HK-2 (cell line): ENCODE measurements around the gene TADA2B.
A peak's percentile ranks its signal among the peaks of the same experiment; 100 is the strongest.

Source experiments
- DNase-seq: peaks from one replicate; pipeline ENCODE4 v3.0.0-alpha.2; 2018; ENCODE audit not compliant: unreplicated experiment

Gene TADA2B, protein sequence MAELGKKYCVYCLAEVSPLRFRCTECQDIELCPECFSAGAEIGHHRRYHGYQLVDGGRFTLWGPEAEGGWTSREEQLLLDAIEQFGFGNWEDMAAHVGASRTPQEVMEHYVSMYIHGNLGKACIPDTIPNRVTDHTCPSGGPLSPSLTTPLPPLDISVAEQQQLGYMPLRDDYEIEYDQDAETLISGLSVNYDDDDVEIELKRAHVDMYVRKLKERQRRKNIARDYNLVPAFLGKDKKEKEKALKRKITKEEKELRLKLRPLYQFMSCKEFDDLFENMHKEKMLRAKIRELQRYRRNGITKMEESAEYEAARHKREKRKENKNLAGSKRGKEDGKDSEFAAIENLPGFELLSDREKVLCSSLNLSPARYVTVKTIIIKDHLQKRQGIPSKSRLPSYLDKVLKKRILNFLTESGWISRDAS

DNA sequence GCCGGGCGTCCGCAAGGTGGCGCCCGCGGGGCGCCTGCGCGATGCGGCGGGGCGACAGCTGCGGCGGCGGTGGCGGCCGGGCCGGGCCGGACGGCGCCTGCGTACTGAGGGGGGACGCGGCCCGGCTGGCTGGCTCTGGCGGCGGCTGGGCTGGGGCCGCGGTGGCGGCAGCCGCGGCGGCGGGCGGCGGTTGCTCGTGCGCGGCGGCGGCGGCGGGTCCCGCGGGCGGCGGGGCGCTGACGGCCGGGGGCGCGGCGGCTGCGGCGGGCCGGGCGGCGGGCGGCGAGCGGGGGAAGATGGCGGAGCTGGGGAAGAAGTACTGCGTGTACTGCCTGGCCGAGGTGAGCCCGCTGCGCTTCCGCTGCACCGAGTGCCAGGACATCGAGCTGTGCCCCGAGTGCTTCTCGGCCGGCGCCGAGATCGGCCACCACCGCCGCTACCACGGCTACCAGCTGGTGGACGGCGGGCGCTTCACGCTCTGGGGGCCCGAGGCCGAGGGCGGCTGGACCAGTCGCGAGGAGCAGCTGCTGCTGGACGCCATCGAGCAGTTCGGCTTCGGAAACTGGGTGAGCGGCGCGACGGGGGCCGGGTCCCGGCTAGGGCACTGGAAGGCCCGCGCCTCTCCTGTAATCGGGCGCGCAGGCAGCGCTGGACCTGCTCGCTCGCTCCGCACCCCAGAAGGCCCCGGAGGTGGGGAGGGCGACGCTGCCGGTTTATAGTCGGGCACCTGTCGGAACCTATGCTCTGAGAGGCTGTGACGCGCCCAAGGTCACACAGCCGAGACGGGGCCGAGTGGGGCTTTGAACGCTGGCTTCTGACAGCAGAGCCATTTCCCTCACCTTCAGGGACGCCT lies at the start of gene TADA2B:
Gene TADA2B (plus strand): TSS at position 89 of the 853 bp plus-strand sequence. CDS start 208 bp downstream, at position 297.
- peak; percentile 67 for DNase-seq

DNA sequence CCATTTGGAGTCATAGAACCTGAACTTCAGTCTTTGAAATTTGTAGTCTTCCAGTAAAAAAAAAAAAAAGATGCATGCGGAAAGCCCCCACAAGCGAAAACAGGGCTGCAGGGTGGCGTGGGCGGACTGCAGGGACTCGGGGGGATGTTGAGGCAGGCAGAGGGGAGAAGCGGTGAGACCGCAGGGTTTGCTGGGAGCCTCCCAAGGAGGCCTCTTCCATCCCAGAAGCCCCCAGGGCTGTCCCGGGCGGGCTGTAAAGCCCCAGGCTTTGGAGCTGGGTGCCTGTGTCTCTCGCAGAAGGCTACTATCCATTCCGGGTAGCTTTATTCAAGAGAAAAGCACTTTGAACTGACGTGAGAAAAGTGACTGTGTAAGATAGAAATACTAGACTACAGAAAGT lies 46.7 kb upstream of the TADA2B start:
- no peak for DNase-seq

GRCh38 chr4:6999172-7000086 lies 43.7 kb upstream of the TADA2B start:
- DNase-seq: no peak

GRCh38 chr4:7000421-7001176 lies 42.6 kb upstream of the TADA2B start:
- no peak for DNase-seq

- no peak for DNase-seq
These were observed 41.9 kb upstream of the TADA2B start for GRCh38 chr4:7001271-7001670.

DNA sequence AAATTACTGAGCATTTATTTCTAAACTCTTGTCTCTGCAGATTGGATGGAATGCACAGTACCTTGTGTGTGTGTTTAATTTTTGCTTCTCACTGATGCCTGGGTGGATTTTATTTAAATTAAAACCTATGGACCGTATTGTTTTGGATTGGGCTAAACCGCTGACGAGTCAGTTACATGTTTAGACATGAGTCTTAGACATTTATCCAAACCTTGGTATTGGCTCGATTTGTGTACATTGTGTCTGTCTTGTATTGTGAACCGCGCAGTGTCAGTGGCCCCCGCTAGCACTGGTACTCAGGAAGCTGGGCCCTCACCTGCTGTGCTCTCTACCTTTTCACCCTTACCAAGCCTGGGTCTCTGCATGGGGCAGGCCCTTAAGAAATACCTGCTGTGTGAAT lies 40.8 kb upstream of the TADA2B start:
- no peak for DNase-seq

DNA sequence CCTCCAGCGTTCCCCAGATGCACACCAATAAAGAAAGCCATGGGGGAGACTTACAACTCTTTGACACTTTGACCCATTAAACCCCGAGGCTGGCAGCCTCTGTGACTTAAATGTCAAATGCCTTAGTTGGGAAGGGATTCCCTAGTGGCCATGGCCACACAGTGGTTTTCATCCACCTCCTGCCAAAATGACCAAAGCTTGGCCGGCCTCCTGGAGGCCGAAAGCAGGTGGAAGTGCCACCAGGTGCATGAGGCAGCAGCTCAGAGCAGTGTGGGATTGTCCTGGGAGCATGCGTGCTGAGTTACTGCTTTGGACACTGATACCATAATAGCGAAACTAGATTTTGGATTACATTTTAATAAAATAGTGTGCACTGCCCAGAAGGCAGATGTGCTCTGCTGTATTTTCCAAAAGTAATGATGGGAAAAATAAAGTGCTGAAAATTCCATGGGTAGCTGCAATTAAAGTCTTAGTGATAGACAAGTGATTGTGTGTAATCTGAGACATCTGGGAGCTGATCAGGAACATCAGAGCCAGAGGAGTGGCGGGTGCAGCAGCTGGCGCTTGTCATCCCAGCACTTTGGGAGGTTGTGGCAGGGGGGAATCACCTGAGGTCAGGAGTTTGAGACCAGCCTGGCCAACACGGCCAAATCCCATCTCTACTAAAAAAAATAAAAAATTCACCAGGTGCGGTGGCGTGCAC lies 39.8 kb upstream of the TADA2B start:
- no peak for DNase-seq

DNA sequence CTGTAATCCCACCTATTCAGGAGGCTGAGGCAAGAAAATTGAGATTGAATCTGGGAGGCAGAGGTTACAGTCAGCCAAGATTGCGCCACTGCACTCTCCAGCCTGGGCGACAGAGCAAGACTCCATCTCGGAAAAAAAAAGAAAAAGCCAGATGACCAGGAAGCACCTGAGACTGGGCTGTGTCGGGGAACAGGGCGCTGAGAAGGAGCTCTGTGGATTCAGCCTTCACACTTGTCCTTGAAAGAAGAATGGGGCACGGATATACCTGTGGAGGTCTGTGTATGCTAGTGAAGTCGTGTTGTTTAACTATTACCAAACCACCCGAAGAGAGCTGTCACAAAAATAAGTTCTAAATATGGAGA lies 39.3 kb upstream of the TADA2B start:
- DNase-seq: no peak

DNA sequence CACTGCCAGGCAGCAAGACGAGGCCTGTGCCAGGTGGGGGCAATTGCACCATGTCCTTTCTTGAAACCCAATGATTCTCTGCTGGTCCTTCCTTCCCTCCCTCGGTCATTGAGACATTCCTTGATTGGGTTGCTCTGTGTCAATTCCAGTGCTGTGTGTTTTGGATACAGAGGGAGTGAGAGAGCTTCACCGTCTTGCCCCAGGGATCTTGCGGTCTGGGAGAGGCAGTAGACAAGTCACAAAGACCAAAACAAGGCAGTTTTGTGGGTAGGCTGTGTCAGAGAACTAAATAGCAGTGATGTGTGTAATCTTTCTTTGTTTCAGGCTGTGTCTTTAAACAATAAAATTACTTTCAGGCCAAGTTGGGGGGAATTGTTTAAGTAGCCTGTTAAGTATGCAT lies 38.8 kb upstream of the TADA2B start:
- DNase-seq: no peak

DNA sequence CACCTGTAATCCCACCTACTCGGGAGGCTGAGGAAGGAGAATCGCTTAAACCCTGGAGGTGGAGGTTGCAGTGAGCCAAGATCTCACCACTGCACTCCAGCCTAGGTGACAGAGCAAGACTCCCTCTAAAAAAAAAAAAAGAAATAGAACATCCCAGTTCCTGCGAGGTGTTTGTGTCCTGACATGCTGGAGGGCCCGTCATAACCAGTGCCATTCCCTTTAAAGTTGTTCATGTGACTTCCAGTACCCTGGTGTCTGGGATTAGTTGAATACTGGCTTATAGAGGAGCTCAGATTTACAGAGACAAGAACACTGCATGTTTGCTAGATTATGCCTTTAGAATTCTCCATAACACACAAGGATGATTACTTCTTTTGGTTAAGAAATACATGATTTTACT lies 37.6 kb upstream of the TADA2B start:
- no peak for DNase-seq

GRCh38 chr4:7006411-7006810 lies 36.8 kb upstream of the TADA2B start:
- DNase-seq: no peak

- DNase-seq: no peak
These were observed 35.8 kb upstream of the TADA2B start for GRCh38 chr4:7007142-7007907.

DNA sequence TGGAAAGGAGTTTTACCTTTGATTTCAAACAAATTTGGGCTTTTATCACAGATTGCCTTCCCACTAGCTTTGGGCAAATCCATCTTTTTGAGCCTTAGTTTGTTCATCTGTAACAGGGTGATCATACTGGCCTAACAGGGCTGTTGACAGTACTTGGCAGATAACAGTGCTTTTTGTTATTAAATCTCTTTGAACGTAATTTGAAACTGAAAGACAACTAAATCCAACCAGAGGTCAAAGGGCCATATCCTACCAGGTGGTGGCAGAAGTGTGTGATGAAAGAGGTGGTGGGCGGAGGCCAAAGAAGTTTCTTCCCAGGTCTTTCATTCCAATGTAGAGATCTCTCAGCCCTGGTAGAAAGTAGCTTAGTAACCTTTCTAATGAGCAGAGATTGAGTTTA lies 35.2 kb upstream of the TADA2B start:
- DNase-seq: no peak

GRCh38 chr4:7009564-7009963 lies 33.6 kb upstream of the TADA2B start:
- DNase-seq: no peak

GRCh38 chr4:7013175-7013574 lies 30.0 kb upstream of the TADA2B start:
- no peak for DNase-seq

DNA sequence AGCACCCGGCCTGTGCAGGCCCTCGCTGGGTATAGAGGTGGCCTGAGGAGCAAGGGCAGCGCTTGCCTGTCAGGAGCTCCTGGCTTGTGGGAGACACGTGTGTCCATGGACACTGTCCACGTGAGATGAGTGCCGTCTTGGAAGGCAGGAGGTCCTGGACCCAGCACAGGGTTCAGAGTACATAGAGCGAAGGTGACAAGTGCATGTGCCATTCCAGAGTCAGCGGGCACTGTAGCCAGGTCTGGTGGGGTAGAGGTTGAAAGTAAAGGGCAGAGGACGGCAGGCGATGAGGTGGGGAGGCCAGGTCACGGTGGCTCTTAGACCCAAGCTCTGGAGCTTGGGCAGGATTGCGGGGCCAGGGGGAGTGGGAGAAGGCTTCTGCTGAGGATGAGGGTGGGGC lies 28.4 kb upstream of the TADA2B start:
- DNase-seq: no peak

DNA sequence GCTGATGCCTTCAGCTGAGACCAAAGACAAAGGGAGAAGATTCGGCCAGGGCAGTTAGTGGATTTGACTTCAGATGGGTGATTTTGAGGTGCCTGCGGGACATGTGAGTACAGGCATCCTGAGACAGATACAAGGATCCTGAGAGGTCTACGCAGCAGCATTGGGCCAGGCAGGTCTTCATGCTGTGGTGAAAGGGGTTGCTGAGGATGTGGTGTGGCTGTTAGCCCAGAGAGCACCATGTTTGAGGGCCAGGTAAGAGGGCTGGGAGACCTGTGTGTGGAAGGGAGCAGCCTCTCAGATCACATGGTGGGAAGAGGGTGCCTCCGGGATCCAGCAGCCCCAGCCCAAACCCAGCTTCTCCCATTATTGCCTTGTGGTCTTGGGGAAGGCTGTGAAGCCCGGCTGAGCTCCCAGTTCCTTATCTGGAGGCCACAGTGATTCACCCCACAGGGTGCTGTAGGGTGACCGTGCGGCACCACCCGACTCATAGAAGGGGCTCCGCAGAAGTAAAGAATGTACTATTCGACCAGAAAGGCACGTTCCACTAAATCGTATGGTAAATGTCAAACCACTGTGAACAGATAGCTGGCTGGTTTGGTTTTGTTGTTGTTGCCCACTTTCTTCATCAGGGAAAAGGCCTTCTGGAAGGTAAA lies 27.7 kb upstream of the TADA2B start:
- DNase-seq: no peak

DNA sequence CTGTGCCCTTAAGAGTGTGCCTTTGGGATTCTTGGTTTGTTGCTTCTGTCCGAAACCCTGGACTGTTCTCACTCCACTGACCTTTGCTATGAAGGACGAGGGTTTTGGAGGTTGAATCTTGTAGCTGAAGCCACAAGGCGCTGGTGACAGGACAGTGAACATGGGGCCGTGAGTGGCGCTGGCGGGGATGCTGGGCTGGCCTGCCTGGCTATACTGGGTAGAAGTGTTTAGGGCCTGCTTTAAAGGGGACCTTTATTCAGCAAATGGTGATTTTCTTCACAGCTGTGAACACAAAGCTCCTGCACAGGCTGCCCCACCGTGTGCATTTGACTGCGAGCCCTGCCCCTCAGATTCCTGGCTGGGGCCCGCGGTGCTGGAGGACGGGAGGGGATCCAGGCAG lies 27.1 kb upstream of the TADA2B start:
- no peak for DNase-seq

DNA sequence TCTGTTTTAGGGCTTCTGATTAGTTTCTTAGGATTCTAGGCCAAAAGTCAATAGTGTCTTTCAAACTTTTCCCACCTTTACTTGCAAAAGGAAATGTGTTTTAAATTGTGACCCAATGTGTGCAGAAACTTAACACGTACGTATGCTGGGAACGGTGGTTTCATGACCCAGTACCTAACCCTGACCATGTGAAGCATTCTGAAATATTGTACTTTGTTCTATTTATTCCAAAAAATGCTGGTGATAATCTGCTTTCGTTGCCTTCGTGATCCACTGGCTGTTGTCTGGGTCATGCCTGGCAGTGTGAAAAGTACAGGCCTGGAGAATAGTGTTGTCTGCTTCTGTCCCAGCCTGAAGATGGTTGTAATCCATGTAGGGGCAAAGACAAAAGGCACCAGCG lies 26.7 kb upstream of the TADA2B start:
- no peak for DNase-seq
